Embryonic facial prominence (tissue), 1 donor: ENCODE data around the gene MROH7.
"Not testable (repeated sequence)": the region's sequence is repeated elsewhere in the genome, so short reads cannot be mapped to it uniquely, and the experiment has no call there.

Source experiments
- DNase-seq: peaks from one replicate; pipeline ENCODE4 v3.0.0-alpha.2; 2016; ENCODE audit errors: extremely low spot score

Gene MROH7

DNA sequence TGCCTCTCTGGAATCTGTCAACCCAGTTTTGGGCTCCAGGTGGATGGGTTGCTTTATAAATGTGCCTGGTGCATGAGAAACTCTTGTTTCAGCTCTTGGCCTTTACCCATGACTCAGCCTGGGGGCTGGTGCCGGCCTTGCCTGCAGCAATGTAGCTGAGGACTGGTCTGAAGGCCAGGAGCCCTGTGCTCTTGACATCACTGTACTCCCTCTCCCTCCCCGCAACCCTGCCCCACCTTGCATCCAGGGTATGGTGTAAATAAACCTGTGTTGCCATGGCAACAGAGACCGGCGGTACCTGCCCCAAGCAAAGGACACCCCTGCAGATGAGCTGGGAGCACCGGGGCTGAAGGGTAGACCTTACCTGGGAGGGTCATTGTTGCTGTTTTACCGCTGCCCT, 31.5 kb upstream of the MROH7 start:
- no peak for DNase-seq

DNA sequence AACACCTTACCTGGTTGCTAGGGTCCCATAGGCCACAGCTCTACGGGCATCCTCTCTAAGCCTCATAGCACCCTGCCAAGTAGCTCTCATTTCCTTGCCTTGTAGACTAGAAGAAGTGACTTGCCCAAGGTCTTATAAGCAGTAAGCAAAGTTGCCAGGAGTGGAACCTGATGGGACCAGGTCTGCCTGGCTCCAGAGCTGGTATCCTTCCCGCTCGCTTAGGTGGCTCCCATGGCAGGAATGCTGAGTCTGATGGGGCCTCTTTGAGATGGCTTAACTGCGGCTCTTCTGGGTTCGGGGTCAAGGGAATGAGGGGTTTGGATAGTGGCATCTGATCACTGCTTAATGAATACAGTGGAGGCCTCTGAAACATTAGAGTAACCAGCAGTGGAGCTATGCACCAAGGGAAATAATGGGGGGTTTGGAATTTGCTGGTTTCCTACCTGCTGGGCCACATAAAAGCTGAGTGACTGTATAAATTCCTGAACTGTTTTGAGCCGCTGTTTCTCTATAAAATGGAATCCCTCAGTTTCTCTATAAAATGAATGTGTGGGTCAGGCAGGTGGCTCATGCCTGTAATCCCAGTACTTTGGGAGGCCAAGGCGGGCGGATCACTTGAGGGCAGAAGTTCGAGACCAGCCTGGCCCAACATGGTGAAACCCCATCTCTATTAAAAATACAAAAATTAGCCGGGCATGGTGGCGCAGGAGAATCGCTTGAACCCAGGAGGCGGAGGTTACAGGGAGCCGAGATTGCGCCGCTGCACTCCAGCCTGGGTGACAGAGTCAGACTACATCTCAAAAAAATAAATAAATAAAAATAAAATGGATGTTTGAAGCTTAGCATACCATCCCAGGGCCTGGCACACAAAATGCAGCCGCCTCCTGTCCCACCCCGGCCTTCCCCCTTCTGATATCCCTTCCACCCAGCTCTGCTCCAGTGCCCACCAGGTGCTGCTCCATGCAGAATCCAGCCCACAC, 30.7 kb upstream of the MROH7 start:
- DNase-seq: no peak

DNA sequence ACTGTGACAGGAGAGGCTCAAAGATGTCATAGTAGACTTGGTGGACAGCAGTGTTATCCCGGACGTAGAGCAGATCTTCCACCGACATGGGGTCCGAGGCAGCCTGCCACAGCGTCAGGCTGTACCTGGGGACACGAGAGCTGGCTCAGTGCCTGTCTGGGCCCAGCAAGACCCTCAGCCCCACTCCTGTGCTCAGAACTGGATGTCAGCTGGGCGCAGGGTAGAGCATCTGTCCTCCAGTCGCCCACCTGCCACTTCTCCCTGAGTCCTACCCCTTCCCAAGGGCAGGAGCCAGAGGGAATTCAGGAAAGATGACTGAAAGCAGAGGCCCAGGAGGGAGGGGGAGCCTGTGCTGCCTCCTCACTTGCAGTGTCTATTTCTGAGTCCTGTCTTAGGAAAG, 30.0 kb upstream of the MROH7 start:
- no peak for DNase-seq

DNA sequence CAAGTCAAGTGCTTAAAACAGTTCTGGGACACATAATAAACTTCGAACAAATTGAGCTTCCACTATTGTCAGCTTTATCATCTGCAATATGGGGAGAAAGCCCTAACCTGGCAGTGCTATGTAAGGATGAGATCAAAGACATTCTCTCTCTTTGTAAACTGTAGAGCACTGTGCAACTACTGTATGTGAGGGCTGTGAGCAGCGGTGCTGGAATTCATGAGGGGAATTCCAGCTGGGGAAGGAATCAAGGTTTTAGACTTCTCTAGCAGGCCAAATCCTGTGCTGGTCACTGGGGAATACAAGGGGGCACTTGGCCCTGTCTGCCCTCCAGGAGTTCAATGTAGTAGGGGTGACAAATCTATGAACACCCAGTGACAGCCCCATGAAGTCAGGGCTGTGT, 27.6 kb upstream of the MROH7 start:
- no peak for DNase-seq

DNA sequence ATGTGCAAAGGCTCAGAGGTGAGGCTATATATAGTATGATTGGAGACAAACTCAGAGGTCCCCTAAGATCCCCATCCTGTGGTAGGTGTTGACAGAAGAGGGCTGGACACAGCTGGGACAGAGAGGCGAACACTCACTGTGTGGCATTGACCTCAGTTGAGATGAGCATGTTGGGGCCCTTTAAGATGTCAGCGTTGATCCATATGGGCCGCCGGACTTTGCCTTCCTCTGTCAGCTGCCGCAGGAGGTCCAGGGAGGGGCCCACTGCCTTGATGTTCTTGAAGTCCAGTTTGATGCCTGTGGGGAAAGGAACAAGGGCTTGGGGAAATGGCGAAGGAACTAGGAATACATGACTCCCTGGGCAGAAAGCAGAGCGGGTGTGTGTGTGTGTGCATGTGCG, 27.0 kb upstream of the MROH7 start:
- no peak for DNase-seq

DNA sequence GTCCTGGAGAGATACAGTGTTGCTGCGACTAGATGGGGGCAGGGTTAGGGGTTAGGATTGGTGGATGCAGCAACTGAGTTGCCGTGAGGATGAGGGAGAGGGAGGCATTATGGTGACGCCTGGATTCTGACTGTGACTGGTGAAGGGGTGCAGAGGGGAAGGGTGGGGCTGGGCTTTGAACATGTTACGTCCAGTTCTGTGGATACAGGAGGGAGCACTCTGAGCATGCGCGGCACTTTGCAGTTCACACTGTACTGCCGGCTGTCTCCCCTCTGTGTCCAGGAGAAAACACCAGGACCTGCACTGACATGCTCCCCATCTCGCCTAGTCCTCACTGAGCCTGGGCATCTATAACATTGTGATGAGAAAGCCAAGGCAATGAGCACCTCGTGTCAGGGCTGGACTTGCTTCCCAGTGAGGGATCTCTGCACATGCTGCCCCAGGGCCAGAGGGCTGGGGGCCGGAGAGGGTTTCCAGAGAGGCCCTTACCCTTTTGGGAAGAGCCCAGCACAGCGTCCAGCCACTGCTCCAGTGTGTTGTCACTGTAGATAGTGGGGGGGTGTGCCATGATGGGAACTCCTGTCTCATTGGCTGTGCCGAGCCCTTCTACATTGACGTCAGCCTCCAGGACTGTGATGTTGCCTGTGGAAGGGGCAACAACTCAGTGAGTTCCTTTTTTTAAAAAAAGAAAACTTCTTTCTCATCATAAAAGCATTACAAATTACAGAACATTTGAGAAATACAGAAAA, 25.9 kb upstream of the MROH7 start:
- no peak for DNase-seq

DNA sequence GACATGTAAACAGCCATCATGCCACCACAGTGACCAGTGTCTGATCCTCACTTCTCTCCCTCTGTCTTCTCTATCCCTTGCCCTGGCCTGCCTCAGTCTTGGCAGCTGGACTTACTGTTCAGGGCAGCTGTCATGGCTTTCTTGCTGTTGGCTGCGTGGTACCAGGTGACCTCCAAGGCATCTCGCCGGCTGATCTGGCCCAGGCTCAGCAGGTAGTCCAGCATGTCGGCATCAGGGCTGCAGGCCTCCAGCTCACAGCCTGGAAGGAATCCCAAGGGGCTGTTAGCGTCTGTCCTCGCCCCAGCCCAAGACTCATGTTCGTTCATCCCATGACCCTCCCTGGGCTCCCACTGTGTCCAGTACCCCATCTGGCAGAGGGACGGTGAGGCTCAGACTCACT, 21.8 kb upstream of the MROH7 start:
- DNase-seq: no peak

DNA sequence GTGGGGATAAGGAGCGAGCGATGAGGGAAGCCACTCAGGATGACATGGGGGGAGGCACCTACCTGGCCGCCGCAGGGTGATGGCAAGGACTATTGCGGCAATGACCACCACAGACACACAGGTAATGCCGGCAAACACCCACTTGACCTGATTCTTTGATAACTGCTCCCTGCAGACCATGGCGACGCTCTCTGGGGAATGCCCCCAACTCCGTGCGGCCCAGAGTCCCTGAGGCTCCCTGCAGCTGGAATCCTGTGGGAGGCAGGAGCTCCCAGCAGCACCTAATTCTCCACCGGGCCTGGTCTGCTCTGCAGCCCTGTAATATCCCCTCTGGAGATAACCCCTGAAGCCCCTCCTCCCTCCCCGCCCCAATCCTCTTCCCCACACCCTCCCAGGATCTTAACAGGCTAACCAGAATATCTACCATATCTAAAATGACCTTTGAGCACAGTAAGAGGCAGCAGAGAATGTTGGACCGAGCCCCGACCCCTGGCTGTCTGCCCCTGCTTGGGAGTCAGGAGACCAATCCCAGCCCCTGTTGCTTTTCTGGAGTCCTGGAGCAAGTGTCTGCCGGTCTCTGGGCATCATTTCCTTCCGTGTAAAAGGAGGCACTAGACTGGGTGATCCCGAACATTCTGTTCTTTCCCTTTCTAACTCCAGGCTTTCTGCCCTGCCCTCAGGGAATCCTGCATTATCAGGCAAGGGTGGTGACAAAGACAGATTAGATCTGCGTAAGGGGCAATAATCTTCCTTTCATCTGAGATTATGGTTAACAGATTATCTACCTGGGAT, 18.2 kb upstream of the MROH7 start, which contains the start of gene FAM151A:
Gene FAM151A, minus strand, starts transcription at position 310 of the 792 bp plus-strand sequence. Its CDS starts 130 bp downstream, at position 180.
- DNase-seq: no peak

DNA sequence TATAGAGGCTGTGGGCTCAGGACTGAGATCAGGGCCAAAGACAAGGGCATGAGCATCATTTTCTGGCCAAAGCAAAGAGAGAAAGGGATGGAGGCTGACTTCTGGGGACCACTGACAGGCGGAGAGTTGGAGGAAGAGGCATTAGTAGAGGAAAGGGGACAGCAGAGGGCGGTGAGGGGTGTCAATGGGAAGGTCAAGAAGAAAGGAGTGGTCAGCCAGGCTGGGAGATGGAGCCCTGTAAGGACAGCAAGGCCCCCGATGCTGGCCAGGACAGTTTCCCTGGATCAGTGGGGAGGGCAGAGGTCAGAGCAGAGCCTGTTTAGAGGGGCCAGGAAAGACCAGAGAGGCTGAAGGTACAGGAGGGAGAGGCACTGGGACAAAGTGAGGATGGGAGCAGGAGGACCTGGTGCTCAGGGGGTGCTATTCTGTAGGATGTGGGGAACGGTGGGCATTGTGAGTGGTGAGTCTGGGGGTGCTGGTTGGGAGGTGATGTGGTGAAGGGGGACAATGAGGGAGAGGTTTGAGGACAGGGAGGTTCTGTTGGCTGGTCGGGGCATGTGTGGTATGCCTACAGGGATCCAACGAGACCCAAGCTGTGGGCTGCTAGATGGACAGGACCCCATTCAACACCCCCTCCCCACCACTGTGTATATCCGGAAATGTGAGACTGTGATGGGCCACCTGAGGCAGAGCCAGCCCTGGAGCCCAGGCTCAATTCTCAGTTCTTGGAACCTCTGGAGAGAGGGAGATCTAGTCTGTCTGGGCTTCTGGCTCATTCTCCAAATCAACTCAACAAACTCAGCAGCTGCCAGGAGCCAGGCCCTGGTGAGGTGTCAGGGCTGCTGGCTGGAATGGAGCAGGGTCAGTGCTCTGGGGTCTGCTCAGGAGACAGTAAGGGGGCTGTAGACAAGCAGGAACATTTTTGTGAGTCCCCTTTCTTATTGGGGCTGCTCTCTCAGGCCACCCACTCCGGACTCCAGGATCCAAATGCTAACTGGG, 16.8 kb upstream of the MROH7 start:
- DNase-seq: no peak

DNA sequence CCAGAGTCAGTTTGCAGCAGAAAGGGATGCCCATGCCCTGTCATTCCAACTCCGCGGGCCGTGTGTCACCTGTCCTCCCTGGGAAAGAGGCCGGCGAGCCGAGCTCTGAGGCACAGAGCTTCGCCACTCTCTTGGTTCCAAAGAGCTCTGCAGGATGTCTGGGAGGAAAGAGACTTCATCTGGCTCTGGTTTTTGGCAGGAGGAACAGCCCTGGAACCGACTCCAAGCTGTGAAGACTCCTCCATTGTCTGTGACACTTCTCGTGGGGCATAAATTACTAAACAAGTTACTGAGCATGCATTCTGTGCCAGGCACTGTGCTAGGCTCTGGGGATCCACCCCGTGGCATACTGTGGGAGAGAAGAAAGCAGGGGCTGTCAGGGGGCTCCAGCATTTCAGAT, 14.4 kb upstream of the MROH7 start:
- DNase-seq: no peak

DNA sequence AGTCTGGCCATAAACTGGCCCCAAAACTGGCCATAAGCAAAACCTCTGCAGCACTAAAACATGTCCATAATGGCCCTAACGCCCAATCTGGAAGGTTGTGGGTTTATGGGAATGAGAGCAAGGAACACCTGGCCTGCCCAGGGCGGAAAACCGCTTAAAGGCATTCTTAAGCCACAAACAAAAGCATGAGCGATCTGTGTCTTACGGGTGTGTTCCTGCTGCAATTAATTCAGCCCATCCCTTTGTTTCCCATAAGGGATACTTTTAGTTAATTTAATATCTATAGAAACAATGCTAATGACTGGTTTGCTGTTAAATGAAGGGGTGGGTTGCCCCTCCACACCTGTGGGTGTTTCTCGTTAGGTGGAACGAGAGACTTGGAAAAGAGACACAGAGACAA, 5.8 kb upstream of the MROH7 start:
- not testable (repeated sequence) for DNase-seq

DNA sequence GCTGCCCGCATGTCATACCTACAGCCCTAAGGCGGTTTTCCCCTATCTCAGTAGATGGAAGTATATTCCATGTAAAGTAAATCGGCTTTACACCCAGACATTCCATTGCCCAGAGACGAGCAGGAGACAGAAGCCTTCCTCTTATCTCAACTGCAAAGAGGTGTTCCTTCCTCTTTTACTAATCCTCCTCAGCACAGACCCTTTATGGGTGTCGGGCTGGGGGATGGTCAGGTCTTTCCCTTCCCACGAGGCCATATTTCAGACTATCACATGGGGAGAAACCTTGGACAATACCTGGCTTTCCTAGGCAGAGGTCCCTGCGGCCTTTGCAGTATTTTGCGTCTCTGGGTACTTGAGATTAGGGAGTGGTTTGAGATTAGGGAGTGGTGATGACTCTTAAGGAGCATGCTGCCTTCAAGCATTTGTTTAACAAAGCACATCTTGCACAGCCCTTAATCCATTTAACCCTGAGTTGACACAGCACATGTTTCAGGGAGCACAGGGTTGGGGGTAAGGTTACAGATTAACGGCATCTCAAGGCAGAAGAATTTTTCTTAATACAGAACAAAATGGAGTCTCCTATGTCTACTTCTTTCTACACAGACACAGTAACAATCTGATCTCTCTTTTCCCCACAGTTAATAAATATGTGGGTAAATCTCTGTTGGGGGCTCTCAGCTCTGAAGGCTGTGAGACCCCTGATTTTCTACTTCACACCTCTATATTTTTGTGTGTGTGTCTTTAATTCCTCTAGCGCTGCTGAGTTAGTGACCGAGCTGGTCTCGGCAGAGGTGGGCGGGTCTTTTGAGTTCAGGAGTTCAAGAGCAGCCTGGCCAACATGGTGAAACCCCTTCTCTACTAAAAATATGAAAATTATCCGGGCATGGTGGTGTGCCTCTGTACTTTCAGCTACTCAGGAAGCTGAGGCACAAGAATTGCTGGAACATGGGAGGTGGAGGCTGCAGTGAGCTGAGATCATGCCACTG, 4.8 kb upstream of the MROH7 start:
- not testable (repeated sequence) for DNase-seq

DNA sequence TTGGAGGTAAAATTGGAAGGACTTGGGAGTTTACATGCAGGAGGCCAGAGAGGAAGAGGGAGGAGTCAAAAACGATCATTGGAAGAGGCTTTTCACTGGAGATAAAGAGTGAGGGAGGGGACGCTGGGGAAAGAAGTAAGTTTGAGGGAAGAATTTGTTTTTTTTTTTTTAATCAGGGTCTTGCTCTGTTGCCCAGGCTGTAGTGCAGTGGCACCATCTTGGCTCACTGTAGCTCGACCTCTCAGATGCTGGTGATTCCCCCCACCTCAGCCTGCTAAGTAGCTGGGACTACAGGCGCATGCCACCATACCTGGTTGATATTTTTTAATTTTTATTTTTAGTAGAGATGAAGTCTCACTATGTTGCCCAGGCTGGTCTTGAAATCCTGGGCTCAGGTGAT, 1.2 kb upstream of the MROH7 start:
- no peak for DNase-seq

DNA sequence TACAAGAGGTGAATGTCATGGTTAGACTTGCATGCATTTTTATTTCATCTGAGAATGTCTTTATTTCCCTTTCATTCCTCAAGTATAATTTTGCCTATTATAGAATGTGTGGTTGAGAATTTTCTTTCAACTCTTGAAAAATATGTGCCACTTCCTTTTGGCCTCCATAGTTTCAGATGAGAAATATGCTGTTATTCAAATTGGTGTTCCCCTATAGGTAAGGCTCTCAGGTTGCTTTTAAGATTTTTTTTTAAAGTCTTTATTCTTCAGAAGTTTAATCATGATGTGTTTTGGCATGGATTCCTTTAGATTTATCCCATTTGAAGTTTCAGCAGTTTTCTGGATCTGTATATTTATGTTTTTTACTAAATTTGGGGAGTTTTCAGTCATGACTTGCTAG, 2.1 kb downstream of the MROH7 start:
- no peak for DNase-seq

DNA sequence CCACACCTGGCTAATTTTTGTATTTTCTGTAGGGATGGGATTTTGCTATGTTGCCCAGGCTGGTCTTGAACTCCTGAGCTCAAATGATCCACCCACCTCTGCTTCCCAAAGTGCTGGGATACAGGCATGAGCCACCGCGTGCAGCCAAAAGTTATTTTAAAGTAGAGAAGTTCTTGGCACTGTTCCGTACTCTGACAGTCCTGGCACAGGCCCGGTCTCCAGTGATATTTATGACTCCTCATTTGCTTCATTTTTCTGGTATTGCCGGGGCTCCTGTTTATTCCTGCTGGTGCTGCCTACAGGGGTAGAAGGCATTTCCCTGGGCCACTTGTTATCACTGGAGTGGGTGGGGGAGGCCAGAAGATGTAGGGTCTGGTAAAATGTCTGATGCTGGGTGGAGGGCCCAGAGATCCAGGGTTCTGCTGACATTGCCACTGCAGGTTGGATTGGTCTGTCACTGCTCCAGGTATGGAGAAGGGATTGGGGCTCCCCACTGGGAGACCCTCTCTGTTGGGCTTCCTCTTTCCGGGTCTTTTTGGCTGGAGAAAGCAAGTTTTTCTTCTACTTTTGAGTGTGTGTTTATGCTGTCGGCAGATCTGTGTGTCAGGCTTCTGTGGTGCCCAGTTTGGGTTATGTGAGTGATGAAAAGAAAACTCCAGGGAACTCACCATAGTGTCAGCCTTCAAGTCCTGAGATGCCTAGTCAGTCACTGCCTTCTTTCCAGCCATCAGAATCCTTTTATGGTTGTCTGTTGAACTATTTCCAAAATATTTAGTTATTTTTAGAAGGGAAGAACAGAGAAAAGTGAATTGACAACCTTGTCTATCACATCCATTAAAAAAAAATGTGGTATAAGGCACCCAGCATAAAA, 4.5 kb downstream of the MROH7 start:
- no peak for DNase-seq

DNA sequence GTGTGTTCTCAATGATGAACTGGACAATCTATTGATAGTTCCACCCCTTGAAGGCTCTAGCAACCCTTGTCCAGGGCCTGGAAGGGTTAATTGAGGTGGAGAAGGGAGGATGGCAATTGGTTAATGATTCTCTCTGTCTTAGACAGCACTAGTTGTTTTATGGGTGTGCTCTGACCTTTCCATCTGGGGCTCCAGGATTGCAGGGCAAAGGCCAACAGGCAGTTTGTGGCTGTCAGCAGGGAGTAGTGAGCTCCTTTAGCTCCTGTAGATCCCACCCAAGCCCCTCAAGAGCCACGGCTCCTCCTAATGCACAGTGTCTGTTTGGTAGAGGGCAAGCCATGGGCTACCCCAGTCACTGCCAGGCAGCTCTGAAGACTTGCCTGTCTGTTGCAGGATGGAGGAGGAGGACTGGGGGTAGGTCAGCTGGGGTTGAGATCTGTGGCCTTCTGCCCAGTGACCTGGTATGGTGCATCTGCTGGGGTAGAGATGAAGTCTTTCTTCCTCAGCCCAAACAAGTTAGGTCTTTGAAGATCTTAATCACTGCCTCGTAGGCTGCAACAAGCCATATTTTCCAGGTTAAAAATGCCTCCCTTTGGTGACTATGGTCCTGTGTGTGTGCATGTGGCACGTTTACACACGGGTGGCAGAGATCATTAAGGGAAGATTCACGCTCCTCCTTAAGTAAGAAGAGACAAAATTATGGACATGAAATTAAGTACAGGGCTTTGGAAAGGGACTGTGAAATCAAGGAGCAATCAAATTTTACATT, 7.7 kb downstream of the MROH7 start:
- no peak for DNase-seq

DNA sequence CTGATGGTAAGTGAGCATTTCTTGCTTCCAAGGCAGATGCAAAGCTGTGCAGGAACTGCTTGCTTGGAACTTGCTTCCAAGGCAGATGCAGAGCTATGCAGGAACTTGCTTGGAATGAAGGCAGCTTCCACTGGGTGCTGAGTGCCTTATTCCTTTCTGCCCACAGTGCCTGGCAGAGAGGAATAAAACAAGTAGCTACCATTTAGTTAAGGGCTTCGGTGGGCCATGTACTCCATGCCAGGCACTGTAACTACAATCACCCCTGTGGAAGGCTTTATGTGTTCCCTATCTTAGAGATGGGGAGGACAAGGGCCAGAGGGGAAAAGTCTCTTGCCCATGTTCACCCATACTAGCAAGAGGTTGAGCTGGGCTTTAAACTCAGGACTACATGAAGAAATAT, 8.3 kb downstream of the MROH7 start:
- DNase-seq: no peak

DNA sequence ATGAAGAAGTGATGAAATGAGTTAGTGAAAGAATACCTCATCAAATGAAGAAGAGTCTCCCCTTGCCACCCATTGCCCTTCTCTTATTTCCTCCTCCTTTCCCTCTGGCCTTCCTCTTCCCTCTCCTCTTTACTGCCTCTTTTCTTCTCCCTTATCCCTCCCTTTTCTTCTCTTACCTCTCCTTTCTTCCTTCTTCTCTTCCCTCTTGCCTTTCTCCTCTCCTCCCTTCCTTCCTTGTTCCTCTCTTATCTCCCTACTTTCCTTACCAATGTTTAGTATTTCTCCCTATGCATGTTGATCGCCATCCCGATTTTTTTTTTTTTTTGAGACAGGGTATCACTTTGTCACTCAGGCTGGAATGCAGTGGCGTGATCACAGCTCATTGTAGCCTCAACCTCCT, 8.8 kb downstream of the MROH7 start:
- no peak for DNase-seq
